ENCODE measurements around the gene PNMT. TPM values are rescaled to one million over a fixed set of nuclear protein-coding genes. Genes with fewer than 3 reads are reported as not detected.
A peak's percentile ranks its signal among the peaks of the same experiment; 100 is the strongest.

The PNMT gene
- total and polyA plus RNA-seq, 4 donors: 1.9 to 4.3 (median 3.5) TPM

DNA sequence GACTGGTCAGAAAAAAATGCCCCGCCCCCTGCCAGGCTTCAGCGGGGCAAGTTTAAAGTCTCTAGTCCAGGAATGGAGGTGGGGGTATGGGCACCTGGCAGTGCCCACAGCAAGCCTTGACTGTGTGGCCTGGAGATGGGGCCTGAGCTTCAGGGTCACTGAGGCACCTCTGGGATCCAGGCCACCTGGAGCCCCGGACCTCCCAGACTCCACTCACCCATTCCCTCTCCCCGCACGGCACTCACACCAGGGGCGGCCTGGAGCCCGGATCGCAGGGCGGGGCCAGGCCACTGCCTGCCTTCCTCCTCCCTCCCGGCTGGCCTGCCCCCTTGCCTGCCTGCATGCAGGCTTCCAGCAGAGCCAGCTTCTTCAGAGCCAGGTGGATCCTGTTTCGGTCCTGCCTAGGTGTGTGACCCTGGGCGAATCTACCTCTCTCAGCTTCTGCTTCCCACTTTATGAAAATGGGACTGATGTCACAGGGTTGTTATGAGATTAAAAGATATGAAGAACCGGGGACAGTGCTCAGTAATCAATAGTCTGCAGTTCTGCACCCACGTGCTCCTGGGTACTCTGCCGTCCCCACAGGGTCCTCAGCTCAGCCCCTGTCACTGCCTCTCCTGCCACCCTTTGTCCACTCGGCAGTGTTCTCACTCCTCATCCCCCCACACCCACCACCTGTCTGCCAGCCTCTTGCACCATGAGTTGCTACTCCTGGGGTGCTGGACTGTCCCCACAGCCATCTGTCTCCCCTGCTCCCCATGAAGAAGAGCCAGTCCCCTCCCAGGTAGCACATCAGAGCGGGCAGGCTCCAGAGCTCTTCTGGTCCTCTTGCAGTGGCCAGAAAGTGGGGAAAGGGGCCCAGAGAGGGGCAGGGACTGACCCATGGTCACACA is 4.3 kb upstream of the PNMT start:
- Histone ChIP-seq H3K27me3 (ENCODE audit: control insufficient read depth in 3 of 3, insufficient read depth in 3 of 3, low read length in 2 of 3) (peaks cover 0 to 10% (median 4%) of the 10 kb centered on the region in 3 donors), H3K9ac (ENCODE audit: insufficient read depth in 1 of 2, low read length in 2 of 2) (no peak overlapping the region), H3K4me3 (no peak overlapping the region), H3K9me3 (ENCODE audit: control insufficient read depth in 4 of 4, insufficient read depth in 3 of 4, low read length in 3 of 4) (no peaks in the 10 kb centered on the region), H3K27ac (ENCODE audit: low read depth in 1 of 2, low read length in 1 of 2) (peak overlapping the region; percentile 0 to 91), H3K36me3 (ENCODE audit: control insufficient read depth in 4 of 4, insufficient read depth in 4 of 4, low read length in 4 of 4) (peaks cover 0 to 35% (median 5%) of the 10 kb centered on the region in 4 donors), H3K4me1 (ENCODE audit: control insufficient read depth in 5 of 5, insufficient read depth in 5 of 5, low read length in 5 of 5) (peaks cover 0 to 54% (median 8%) of the 10 kb centered on the region in 5 donors)
- ATAC-seq (ENCODE audit: insufficient read depth, low FRiP score): no peak
- TF ChIP-seq, protein P1, sequence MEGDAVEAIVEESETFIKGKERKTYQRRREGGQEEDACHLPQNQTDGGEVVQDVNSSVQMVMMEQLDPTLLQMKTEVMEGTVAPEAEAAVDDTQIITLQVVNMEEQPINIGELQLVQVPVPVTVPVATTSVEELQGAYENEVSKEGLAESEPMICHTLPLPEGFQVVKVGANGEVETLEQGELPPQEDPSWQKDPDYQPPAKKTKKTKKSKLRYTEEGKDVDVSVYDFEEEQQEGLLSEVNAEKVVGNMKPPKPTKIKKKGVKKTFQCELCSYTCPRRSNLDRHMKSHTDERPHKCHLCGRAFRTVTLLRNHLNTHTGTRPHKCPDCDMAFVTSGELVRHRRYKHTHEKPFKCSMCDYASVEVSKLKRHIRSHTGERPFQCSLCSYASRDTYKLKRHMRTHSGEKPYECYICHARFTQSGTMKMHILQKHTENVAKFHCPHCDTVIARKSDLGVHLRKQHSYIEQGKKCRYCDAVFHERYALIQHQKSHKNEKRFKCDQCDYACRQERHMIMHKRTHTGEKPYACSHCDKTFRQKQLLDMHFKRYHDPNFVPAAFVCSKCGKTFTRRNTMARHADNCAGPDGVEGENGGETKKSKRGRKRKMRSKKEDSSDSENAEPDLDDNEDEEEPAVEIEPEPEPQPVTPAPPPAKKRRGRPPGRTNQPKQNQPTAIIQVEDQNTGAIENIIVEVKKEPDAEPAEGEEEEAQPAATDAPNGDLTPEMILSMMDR (IDR thresholded peaks at IDR 0.05; ENCODE audit: control extremely low read depth, extremely low read depth): no peak
- no peak for DNase-seq
- 57 to 73% methylated on average over 17 of the region's 17 CpGs for WGBS, 2 donors

DNA sequence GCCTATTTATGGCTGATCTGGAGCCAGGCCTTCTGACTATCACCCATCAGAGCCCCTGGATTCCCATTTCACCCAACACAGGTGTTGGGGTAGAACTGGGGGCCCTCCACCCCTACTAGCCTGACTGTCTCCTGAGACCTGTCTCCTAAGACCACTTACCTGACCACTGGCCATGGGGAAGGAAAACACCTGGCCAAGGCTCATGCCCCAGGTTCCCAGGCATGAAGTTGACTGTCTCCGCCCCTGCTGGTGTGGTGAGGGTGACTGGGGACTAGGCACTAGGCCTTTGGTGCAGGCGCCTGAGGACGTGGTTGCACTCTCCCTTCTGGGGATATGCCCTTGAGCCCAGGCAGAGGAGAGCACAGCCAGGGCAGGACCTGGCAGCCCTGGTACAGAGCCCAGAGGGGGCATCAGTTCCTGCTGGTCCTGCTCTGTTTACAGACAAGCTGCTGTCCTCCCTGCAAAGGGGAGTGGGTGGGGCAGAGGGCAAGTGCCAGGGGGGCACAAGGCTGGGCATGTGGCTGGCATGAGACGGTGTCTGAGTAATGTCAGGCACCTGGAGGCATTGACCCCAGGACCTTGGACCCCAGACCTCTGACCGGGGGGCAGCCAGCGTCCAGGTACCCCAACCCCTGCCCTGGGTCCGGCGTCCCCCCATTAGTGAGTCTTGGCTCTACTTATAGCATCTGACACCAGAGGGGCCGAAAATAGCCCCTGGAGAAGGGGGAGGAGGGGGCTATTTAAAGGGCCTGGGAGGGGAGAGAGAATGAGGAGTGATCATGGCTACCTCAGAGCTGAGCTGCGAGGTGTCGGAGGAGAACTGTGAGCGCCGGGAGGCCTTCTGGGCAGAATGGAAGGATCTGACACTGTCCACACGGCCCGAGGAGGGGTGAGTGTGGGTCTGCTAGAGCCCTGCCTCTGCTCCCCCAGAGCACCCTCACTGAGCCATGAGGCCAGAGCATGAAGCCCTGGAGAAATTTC is 3.4 kb upstream of the PNMT start, which contains the start of gene TCAP:
TSS of gene TCAP (plus strand) at position 769 of the 981 bp plus-strand sequence. CDS start at position 780, 11 bp downstream.
- 65% methylated on average over 15 of the region's 15 CpGs for WGBS, 2 donors
- Histone ChIP-seq H3K9me3 (ENCODE audit: control insufficient read depth in 4 of 4, insufficient read depth in 3 of 4, low read length in 3 of 4) (no peaks in the 10 kb centered on the region), H3K9ac (ENCODE audit: insufficient read depth in 1 of 2, low read length in 2 of 2) (no peak within 1 kb of the TSS), H3K4me3 (no peak within 1 kb of the TSS), H3K36me3 (ENCODE audit: control insufficient read depth in 4 of 4, insufficient read depth in 4 of 4, low read length in 4 of 4) (peaks cover 0 to 29% (median 5%) of the 10 kb centered on the region in 4 donors), H3K27ac (ENCODE audit: low read depth in 1 of 2, low read length in 1 of 2) (peak within 1 kb of the TSS; percentile 15 to 91), H3K4me1 (ENCODE audit: control insufficient read depth in 5 of 5, insufficient read depth in 5 of 5, low read length in 5 of 5) (peaks cover 0 to 54% (median 5%) of the 10 kb centered on the region in 5 donors), H3K27me3 (ENCODE audit: control insufficient read depth in 3 of 3, insufficient read depth in 3 of 3, low read length in 2 of 3) (peaks cover 0 to 10% (median 4%) of the 10 kb centered on the region in 3 donors)
- TF ChIP-seq, protein P1 (IDR thresholded peaks at IDR 0.05; ENCODE audit: control extremely low read depth, extremely low read depth): no peak
- ATAC-seq (ENCODE audit: insufficient read depth, low FRiP score): no peak
- peak in 1 of 3 donors; percentile 34 for DNase-seq

DNA sequence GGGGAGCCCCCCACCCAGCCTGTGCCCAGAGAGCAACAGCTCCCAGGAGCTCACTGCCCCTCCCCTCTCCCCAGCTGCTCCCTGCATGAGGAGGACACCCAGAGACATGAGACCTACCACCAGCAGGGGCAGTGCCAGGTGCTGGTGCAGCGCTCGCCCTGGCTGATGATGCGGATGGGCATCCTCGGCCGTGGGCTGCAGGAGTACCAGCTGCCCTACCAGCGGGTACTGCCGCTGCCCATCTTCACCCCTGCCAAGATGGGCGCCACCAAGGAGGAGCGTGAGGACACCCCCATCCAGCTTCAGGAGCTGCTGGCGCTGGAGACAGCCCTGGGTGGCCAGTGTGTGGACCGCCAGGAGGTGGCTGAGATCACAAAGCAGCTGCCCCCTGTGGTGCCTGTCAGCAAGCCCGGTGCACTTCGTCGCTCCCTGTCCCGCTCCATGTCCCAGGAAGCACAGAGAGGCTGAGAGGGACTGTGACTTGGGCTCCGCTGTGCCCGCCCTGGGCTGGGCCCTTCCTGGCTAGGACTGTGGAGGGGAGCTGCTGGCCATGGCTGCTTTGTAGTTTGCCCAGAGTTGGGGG is 2.5 kb upstream of the PNMT start:
- 70 to 76% methylated on average over 17 of the region's 17 CpGs for WGBS, 2 donors
- DNase-seq (peak in 1 of 3 donors; percentile 50), ATAC-seq (ENCODE audit: insufficient read depth, low FRiP score) (no peak)
- Histone ChIP-seq H3K4me3 (no peak overlapping the region), H3K4me1 (ENCODE audit: control insufficient read depth in 5 of 5, insufficient read depth in 5 of 5, low read length in 5 of 5) (peaks cover 0 to 46% (median 0%) of the 10 kb centered on the region in 5 donors), H3K9me3 (ENCODE audit: control insufficient read depth in 4 of 4, insufficient read depth in 3 of 4, low read length in 3 of 4) (no peaks in the 10 kb centered on the region), H3K27me3 (ENCODE audit: control insufficient read depth in 3 of 3, insufficient read depth in 3 of 3, low read length in 2 of 3) (peaks cover 0 to 10% (median 4%) of the 10 kb centered on the region in 3 donors), H3K9ac (ENCODE audit: insufficient read depth in 1 of 2, low read length in 2 of 2) (no peak overlapping the region), H3K27ac (ENCODE audit: low read depth in 1 of 2, low read length in 1 of 2) (peak overlapping the region; percentile 15 to 91), H3K36me3 (ENCODE audit: control insufficient read depth in 4 of 4, insufficient read depth in 4 of 4, low read length in 4 of 4) (peaks cover 0 to 20% (median under 1%) of the 10 kb centered on the region in 4 donors)
- TF ChIP-seq, protein P1 (IDR thresholded peaks at IDR 0.05; ENCODE audit: control extremely low read depth, extremely low read depth): no peak
